ENCODE data around the gene FCER2.

FCER2 gene

GRCh38 chr19:7744871-7745650 is 43.1 kb upstream of the FCER2 start:
- no peaks in the 10 kb centered on the region for H3K4me1 ChIP-seq (ENCODE audit: control insufficient read depth, low read length)
- H3K27ac ChIP-seq (ENCODE audit: low read depth, low read length) = no peak overlapping the region
- TF ChIP-seq CTCF (IDR thresholded peaks at IDR 0.05; ENCODE audit: low read depth, low read length, poor library complexity, severe bottlenecking) = no peak
- TF ChIP-seq EZH2phosphoT487 (IDR thresholded peaks at IDR 0.05; ENCODE audit: borderline replicate concordance, low read length) = no peak
- H3K4me2 ChIP-seq (ENCODE audit: low read length) = no peak overlapping the region
- no peaks in the 10 kb centered on the region for H3K79me2 ChIP-seq (ENCODE audit: control insufficient read depth, low read length)
- H4K20me1 ChIP-seq (ENCODE audit: control insufficient read depth, insufficient read depth, low read depth, low read length) = no peaks in the 10 kb centered on the region
- no peaks in the 10 kb centered on the region for H3F3A ChIP-seq (ENCODE audit: control insufficient read depth, insufficient read depth)
- no peaks in the 10 kb centered on the region; the same call in 1 of the 2 replicates for H3K9me3 ChIP-seq (ENCODE audit: control insufficient read depth, insufficient read depth, low read length)
- no peaks in the 10 kb centered on the region for H3K36me3 ChIP-seq (ENCODE audit: control insufficient read depth, low read length)
- peaks cover 13% of the 10 kb centered on the region for H3K27me3 ChIP-seq (ENCODE audit: control insufficient read depth, low read length)
- no peaks in the 10 kb centered on the region for H3K9me2 ChIP-seq (replicated peaks; ENCODE audit: control insufficient read depth, low read length)
- no peak overlapping the region for H3K4me3 ChIP-seq (ENCODE audit: low read length)

GRCh38 chr19:7744199-7744786 is 42.4 kb upstream of the FCER2 start:
- no peaks in the 10 kb centered on the region for H3F3A ChIP-seq (ENCODE audit: control insufficient read depth, insufficient read depth)
- H3K4me1 ChIP-seq (ENCODE audit: control insufficient read depth, low read length) = no peaks in the 10 kb centered on the region
- no peaks in the 10 kb centered on the region; the same call in 1 of the 2 replicates for H3K9me3 ChIP-seq (ENCODE audit: control insufficient read depth, insufficient read depth, low read length)
- no peak overlapping the region for H3K4me3 ChIP-seq (ENCODE audit: low read length)
- H3K36me3 ChIP-seq (ENCODE audit: control insufficient read depth, low read length) = no peaks in the 10 kb centered on the region
- H3K27ac ChIP-seq (ENCODE audit: low read depth, low read length) = no peak overlapping the region
- TF ChIP-seq CTCF (IDR thresholded peaks at IDR 0.05; ENCODE audit: low read depth, low read length, poor library complexity, severe bottlenecking) (no peak), EZH2phosphoT487 (IDR thresholded peaks at IDR 0.05; ENCODE audit: borderline replicate concordance, low read length) (no peak)
- no peaks in the 10 kb centered on the region for H4K20me1 ChIP-seq (ENCODE audit: control insufficient read depth, insufficient read depth, low read depth, low read length)
- H3K4me2 ChIP-seq (ENCODE audit: low read length) = no peak overlapping the region
- H3K79me2 ChIP-seq (ENCODE audit: control insufficient read depth, low read length) = no peaks in the 10 kb centered on the region
- H3K27me3 ChIP-seq (ENCODE audit: control insufficient read depth, low read length) = peaks cover 13% of the 10 kb centered on the region
- H3K9me2 ChIP-seq (replicated peaks; ENCODE audit: control insufficient read depth, low read length) = no peaks in the 10 kb centered on the region

GRCh38 chr19:7743425-7743841 is 41.5 kb upstream of the FCER2 start:
- H3K4me1 ChIP-seq (ENCODE audit: control insufficient read depth, low read length) = no peaks in the 10 kb centered on the region
- no peaks in the 10 kb centered on the region for H3K9me2 ChIP-seq (replicated peaks; ENCODE audit: control insufficient read depth, low read length)
- TF ChIP-seq CTCF (IDR thresholded peaks at IDR 0.05; ENCODE audit: low read depth, low read length, poor library complexity, severe bottlenecking) (no peak), EZH2phosphoT487 (IDR thresholded peaks at IDR 0.05; ENCODE audit: borderline replicate concordance, low read length) (no peak)
- H3K9me3 ChIP-seq (ENCODE audit: control insufficient read depth, insufficient read depth, low read length) = no peaks in the 10 kb centered on the region; the same call in 1 of the 2 replicates
- H3K79me2 ChIP-seq (ENCODE audit: control insufficient read depth, low read length) = no peaks in the 10 kb centered on the region
- H3K4me2 ChIP-seq (ENCODE audit: low read length) = no peak overlapping the region
- no peak overlapping the region for H3K4me3 ChIP-seq (ENCODE audit: low read length)
- H3F3A ChIP-seq (ENCODE audit: control insufficient read depth, insufficient read depth) = no peaks in the 10 kb centered on the region
- no peak overlapping the region for H3K27ac ChIP-seq (ENCODE audit: low read depth, low read length)
- H3K36me3 ChIP-seq (ENCODE audit: control insufficient read depth, low read length) = no peaks in the 10 kb centered on the region
- no peaks in the 10 kb centered on the region for H4K20me1 ChIP-seq (ENCODE audit: control insufficient read depth, insufficient read depth, low read depth, low read length)
- H3K27me3 ChIP-seq (ENCODE audit: control insufficient read depth, low read length) = peaks cover 13% of the 10 kb centered on the region
